CD4-positive, alpha-beta T cell treated with Interleukin-15 for 4 hours (primary cell): ENCODE results near the gene EXOC7.

Experiments used
- DNase-seq: peaks from one replicate; pipeline ENCODE4 v3.0.0-alpha.2; 2020; ENCODE audit warnings: low spot score

Gene EXOC7

DNA sequence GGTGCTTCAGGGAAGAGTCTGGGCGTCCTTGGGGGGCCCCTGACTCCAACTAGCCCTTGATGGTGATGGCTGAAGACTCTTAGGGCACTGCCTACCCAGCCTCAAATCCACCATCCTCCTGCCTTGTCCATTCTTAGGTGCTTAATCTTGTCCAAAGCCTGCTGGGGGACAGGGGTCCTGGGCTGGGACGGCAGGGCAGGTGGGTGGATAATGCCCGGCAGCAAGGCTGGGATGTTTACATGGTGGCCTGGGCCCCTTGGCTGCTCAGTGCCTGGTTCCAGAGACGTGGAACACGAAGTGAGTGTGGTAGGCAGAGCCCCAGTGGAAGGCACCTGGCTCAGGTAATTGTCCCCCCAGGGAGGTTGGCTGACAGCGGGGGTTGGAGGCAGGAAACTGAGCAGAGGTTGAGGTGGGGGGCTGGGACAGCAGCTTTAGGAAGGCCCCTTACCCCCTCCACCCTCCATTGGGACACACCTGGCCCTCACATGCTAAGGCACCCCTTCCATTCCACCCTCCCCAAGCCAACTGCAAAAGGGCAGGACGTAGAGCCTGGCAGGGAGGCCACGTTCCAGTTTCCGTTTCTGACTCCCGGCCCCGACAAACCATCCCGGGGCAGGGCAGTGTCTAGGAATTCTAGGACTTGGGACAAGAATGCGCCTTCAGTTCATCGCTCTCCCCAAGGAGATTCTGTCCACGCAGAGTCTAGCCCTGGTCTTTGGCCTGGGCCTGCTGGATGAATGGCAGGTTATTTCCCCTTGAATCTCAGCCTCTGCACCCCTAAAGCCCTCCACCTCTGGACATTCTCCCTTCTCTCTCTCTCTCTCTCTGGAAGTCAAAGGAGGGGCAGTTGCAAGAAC is 35.5 kb upstream of the EXOC7 start:
- DNase-seq = no peak

DNA sequence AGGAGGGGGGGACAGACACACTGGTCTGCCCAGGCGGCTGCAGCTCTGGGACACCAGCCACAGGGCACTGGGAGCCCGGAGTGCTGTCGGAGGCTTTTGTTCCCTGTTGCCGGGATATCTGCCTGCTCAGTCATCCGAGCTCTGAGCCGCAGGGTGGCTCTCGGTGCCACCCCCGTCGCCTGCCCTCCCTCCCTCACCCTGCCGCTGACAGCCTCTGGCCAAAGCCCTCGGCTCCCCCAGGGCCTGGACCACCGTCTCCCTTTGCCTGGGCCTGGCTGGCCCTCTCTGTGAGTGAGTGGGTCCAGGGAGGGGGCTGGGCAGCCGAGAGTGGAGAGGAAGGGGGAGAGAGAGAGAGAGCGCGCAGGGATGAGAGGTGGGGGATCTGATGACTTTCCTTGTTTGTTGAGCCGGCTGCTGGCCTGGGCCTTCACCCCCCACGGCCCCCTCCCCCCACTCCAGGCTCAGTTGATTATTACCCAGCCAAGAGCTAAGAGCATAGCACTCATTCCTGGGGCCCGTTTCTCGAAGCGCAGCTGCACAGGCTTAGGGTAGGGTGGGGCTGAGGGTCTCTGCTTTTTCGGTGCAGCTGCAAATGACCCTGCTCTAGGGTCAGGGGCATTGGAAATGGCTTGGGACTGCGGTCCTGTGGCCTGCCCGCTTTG is 34.8 kb upstream of the EXOC7 start:
- no peak for DNase-seq

DNA sequence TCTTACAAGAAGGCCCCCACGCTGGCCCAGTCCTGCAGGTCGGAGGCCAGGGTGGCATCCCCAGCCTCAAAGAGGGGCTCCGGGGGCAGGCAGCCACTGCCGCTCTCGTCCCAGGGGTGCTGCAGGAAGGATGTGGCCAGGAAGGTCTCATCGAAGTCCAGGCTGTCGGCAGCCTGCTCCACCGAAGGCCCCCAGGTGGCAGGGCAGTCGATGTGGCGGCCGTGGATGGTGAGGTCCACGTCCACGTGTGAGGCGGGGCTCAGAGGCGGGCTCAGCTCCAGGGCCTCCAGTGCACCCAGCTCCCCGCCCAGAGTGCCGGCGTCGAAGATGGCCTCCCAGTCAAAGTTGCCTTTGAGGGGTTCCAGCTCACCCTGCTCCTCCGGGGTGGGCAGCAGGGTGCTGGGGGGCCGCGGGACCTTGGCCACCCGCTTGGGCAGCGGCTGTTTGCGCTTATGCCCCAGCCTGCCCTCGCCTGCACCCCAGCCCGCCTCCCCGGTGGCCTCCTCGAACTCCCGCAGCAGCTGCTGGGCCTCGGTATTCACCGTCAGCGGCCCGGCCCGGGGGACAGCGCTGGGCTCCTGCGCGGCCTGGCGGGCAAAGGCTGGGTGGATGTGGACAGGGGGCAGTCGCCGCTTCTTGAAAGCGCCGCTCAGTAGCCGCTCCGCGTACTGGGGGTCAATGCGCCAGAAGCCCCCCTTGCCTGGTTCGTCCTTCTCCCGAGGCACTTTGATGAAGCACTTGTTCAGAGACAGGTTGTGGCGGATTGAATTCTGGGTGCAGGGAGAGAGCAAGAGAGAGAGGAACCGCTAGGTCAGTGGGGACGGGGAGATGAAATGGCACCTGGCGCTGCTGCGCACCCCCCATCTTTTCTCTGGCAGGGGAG is 34.0 kb upstream of the EXOC7 start:
- DNase-seq = no peak

DNA sequence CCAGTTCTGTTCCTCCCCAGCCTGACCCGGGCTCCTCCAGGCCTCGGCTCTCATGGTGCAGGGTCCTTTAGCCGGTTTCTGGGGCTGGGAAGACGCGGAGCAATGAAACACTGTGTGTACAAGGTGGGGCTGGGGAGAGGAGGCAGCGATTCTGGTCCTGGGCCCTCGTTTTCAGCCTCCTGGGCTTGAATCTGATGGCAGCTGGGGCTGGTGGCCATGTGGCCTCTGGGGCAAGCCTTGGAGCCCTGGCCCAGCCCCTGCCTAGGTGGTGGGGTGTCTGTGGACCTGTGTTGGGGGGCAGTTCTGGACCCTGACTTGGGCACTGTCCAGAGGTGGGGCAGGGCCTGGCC is 33.4 kb upstream of the EXOC7 start:
- no peak for DNase-seq

DNA sequence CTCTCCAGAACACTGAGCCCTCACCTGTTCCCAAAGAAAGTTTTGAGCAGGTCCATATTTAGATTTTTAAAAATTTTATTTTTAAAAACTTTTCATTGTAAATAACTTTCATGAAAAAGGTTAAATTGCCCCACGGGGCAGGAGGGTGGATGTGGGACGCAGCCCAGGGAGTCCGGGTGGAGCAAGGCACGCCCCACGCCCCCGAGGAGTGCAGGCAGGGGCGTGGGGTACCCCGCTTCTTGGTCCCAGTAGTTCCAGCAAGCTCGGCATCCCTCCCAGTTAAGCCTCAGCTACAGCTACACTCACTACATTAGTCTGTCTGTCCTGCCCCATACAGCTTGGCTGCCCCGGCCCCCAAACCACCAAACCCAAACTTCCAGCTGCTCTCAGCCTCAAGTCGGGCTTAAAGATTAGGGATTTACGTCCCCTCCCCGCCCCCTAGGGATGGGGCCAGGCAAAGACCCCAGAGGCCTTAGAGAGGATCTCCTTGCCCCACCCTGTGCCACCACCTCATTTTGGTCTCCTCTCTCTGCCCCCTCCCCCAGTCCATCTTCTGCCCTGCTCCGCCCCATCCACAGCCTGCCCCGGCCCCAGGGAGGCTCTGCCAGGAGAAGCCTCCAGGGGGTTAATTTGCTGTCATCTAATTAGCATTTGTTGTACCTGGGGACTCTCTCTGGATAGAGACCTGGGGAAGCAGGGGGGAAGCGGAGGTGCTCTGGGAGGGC is 32.9 kb upstream of the EXOC7 start:
- DNase-seq = no peak

DNA sequence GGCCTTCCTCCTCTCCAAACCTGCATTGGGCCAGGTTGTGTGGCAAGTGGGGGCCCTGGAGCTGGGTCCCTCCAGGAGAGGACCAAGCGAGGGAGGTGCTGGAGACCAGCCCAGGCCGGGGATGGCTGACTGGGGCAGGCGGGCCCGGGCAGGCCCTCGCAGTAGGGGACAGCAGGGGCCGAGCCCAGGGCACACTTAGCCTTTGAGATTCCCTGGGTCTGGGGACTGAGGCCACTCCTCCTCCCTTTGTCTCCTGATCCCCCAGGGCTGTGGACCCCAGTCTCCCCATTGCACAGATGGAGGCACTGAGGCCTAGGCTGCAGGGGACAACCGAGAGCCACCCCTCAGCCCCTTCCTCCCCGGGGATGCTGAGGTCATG is 32.2 kb upstream of the EXOC7 start:
- no peak for DNase-seq

DNA sequence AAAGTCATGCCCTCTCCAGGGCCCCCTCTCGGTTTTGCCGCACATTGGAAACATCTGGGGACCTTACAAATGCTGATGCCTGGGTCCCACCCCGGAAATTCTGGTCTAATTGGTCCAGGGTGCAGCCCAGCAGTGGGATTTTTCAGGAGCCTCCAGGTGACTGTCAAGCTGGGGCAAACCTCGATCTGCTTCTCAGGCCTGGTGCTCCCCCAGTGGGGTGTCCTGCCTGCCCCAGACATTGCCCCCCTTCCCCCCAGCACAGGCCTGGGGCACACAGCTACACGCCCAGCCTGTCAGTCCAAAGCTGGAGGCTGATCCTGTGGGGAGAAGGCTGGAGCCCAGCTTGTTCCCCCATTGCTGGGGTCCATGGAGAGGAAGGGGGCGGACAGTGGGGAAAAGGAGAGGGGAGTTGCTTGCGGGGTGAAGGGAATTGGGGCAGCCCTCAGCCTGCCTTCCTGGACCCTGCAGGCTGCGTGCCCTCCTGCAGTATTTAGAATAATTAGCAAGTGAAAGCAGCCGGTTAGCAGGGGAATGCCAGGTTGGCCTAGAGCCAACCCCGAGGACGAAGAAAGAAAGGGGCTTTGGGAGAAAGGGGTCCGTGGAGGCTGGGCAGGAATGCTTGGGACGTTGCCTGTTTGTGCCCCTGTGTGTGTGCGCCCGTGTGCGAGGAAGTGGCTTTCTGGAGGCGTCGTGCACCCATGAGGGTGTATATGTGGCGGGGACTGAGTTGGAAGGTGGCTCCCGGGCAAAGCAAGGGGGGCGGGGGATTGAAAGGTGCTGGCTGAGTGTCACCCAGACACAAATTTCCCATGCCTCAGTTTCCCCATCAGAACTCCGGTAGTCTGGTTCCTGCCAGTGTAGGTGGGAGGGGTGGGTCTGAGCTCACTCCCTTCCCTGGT is 31.6 kb upstream of the EXOC7 start:
- no peak for DNase-seq

DNA sequence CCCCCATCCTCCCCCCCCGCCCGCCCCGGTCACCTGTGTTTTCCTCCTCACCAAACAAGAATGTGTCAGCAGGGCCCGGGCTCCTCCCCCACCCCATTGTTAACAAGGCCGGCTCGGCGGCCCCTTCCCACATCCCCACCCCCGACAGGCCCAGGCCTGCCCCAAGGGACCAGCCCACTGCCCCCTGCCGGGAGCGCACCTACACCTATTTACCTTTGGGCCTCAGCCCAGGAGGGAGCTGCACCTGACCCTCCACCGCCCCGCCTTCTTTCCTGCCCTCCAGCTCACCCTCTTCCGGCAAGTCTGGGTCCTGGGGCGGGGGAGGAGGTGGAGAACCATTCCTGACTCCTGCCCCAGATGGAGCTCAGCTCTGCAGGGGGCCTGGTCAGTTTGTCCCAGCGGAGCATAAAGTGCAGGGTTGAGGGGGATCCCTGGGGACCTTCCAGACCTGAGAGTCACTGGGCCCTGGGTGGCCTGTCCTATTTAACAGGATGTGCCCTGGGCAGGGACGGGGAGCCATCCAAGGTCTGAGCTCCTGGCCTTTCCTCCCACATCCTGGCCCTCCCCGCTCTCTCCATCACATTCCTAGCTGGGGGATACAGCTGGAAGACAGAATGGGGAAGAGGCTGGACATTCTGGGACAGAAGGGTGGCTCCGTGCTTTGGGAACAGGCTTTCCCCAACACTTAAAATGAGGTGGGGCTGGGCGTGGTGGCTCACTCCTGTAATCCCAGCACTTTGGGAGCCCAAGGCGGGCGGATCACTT is 29.2 kb upstream of the EXOC7 start:
- no peak for DNase-seq

DNA sequence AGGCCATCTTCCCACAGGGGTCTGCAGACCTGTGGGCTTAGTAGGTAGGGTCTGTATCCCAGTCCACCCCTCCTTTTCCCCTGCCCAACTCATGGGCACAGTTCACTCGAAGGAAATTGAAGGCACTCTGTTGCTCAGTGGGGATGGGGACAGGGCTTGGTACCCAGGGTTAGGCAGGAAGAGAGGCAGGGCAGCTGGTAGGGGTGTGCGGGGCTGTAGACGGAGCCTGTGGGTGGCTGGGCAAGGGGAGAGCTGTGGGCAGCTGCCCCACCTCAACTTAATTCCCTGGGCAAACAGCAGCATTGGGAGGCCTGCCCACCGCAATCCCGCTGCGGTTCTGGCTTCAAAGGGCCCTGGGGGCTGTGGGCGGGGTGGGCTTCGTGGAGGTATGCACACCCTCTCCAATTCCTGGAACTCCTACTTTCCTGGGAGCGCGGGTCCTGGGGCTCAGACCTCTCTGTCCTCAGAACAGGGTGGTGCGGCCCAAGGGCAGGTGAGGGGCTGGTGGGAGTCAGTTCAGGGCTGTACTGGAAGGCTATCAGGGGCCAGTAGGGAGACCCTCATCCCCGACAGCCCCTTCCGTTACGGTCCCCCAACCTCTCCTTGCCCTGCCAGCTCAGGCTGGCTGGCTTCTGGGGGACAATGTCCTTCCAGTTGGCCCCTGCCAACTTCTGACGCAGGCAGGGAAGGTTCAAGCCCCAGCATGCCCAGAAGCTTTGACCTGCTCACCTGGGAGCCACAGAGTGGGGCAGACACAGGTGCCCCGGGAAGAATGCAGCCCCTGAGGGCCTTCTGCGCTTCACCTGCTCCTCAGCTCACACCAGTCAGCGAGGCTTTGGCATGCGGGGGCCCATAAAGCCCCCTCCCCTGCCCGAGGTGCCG is 28.3 kb upstream of the EXOC7 start:
- DNase-seq = no peak

DNA sequence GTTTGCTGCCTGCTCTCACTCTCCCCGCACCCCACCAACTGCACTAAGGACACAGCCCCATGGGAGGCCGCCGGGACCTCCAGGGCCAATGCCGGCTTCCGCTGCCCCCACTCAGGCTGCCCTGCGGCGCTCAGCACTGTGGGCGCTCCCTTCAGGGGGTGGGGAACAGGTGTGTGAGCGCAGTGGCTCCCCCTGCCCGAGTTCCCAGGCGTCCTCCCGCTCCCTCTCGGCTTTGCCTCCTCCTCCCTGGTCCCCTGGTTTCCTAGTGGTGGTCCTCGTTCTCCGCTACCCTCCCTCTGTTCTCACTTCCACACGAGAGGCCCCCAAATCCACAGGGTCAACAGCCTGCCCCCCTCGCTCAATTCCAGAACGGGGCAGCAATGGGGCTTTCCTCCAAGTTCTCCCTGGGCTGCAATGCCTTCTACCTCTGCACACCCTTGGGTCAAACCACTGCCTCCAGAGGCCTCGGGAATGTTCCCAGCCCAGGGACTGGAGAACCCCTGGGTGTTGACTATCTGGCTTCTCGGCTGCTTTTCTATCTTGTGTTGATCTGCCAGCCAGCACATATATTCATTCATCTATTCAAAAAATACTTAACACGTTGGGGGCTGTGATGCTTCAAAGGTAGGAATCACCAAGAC is 27.6 kb upstream of the EXOC7 start:
- no peak for DNase-seq

DNA sequence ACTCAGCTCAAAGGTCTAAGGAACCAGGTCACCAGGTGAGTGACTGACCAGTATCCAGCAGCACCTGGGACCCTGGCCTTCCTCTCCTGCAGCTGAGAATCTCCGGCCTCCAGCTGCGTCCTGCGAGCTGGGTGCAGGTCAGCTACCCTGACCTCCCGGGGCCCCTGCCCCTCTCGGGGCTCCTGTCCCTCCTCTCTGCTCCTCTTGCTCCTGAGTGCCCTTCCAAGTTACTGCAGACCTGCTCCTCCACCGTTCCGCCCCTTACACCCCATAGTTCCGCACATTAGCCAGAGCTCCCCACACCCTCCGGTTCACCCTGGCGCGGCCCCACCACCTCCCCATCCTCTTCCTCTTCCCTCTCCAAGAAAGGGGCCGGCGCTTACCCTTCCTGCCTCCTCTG is 26.9 kb upstream of the EXOC7 start:
- no peak for DNase-seq

DNA sequence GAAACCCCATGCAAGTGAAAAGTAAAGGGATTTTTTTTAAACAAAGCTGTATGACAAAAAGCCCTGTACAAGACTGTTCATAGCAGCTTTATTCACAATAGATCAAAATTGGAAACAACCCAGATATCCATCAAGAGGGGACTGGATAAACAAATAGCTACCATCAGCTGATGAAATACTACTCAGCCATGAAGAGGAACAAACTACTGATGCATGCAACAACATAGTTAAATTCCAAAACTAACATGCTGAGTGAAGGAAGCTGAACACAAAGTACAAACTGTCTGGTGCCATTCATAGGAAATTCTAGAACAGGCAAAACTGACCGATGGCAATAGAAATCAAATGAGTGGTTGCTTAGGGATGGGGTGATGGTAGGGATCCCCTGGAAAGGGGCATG is 22.3 kb upstream of the EXOC7 start:
- no peak for DNase-seq

DNA sequence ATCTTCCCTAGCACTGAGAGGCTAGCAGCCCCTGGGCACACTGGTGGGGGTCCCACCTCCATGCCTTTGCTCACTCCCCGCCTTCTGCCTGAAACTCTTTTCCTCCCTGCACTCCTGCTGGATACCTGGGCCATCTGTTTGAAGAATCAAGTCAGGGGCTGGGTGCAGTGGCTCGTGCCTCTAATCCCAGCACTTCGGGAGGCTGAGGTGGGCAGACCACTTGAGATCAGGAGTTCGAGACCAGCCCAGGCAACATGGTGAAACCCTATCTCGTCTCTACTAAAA is 21.7 kb upstream of the EXOC7 start:
- no peak for DNase-seq

DNA sequence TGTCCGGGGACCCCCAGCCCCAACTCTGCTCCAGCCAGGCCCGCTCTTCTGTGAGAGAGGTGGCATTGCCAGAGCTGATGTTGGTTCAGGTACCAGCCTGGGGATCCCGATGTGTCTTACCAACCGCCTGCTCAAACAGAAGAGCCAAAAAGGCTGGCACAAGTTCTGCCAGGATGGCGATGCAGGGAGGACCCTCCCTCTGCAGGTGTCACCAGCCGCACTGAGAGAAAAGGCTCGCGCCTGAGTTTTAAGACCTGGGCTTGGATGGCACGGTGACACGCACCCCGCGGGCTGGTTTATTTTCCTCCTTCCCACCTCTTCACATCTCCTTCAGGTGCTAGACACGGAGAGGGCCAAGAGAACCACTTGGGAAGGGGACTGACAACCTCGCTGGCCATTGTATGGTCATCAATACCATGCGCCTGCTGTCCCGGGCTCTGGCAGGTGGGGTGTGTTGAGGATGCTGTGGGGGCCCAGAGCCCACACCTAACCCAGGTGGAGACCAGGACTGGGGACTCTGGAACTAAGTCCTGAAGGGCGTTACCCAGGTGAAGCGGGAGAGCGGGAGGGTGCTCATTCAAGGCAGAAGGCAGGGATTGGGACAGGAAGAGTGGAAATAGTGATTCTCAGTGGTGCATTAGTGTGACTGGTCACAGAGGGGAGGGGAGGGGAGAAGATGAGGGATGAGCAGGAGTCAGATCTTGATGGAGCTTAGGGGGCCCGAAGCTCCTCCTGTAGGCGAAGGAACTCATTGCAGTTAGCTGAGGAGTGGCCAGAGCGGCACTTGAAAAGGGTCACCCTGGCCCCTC is 21.2 kb upstream of the EXOC7 start:
- no peak for DNase-seq

DNA sequence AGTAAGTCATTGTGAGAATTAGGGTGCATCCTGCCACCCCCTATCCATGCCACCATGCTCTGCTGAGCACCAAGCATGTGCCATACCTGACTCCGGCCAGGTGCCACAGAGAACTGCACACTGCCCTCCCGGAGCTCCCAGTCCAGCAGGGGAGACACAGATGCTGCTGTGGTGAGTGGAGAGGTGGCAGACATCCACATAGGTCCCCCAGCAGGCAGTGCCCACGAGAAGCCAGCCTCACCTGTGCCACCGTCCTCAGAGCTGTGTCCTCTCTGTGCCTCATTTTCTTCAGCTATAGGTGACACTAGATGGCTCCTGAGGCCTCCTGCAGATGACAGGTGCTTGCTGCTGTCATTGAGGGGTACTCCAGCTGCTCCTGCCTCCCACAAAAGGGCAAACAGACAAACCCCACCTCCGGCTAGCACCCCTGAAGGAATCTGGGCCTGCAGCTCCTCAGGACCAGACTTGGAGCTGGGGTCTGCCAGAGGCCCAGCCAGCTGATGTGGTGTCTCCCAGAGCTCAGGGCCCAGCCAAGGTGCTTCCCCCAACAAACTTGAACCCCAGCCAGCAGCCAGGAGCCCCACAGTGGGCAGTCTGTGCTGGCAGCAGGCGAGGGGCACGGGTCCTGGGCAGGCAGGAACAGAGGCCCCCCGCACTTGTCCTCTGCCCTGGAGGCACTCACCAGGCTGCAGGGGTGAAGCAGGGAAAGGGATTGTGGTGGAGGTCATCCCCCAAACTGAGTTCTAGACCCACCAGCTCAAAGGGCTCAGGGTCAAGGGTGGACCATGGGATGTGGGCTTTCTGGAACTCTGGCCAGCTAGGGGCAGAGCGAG is 20.4 kb upstream of the EXOC7 start:
- DNase-seq = no peak

DNA sequence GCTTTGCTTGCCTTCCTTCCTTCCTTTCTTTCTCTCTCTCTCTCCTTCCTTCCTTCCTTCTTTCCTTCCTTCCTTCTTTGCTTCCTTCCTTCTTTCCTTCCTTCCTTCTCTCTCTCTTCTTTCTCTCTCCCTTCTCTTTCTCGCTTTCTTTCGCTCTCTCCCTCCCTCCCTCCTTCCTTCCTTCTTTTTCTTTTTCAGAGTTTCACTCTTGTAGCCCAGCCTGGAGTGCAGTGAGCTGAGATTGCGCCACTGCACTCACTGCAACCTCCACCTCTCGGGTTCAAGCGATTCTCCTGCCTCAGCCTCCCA is 19.6 kb upstream of the EXOC7 start:
- no peak for DNase-seq

DNA sequence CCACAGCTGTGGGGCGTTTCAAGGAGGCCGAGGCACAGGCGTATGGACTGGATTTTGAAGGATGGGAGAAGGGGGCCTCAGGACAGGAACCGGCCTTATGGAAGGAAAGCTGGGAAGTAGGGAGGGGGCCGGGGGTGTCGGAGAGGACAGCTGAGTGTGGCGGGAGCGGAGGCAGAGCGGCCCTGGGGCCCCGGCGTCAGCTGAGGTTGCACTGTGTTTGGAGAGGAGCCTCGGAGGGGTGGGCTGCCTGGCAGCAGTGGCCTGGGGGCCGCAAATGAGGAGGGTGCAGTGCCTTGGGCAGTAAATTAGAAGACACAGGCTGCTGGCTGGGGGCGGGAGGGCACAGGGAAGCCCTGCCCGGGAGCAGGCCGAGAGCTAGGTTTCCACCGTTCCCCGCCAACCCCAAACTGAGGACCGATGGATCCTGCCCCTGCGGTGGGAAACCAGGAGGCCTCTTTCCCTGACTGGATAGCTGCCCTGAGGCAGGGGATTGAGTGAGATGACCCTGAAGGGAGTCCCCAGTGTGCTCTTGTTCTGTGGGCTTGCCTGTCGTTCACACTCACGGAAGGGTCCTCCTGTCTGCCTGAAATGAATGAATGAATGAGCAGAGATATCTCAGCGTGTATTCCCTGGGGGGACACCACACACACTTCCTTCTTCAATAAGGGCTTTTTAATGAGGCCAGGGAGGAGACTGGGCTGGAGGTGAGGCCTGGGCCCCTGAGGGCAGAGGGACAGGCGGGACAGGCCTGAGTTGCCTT is 19.0 kb upstream of the EXOC7 start:
- DNase-seq = no peak
